HepG2 (cell line): ENCODE data around the gene KATNB1. TPM values are rescaled to one million over a fixed set of nuclear protein-coding genes. Genes with fewer than 3 reads are reported as not detected.

Source experiments
- BCL6 ChIP-seq: IDR thresholded peaks from 2 replicates; pipeline ENCODE4 v1.6.1; 2016; ENCODE audit warnings: missing genetic modification reagents, missing compliant biosample characterization
- EP300 ChIP-seq, 3 experiments: sonication (generic) in 1 of 3; formaldehyde crosslinking in 1 of 3; IDR thresholded peaks; 2 replicates each; pipeline versions ENCODE4 v1.5.1 to v1.6.1; 2011 to 2020; ENCODE audit warnings: low read depth in 2 of 3, low read length in 2 of 3, borderline replicate concordance in 1 of 3, improper control_type of control experiment in 1 of 3, mild to moderate bottlenecking in 1 of 3, missing genetic modification reagents in 1 of 3, moderate library complexity in 1 of 3
- FOXO1 ChIP-seq: sonication (generic); formaldehyde crosslinking; IDR thresholded peaks from 2 replicates; pipeline ENCODE4 v1.4.0; 2020; ENCODE audit warnings: missing genetic modification reagents
- HOXA3 ChIP-seq: sonication (generic); formaldehyde crosslinking; IDR thresholded peaks from 2 replicates; pipeline ENCODE4 v1.5.0; 2020; ENCODE audit warnings: missing genetic modification reagents
- MLLT10 ChIP-seq: sonication (generic); formaldehyde crosslinking; IDR thresholded peaks from 2 replicates; pipeline ENCODE4 v1.4.0; 2020; ENCODE audit warnings: missing genetic modification reagents
- MTA1 ChIP-seq: sonication (generic); formaldehyde crosslinking; IDR thresholded peaks from 2 replicates; pipeline ENCODE4 v1.4.0; 2020; ENCODE audit warnings: missing genetic modification reagents, mild to moderate bottlenecking, borderline replicate concordance
- NCOA2 ChIP-seq: sonication (generic); formaldehyde crosslinking; IDR thresholded peaks from 2 replicates; pipeline ENCODE4 v1.8.0; 2022; ENCODE audit warnings: inconsistent platforms
- PAWR ChIP-seq: sonication (generic); formaldehyde crosslinking; IDR thresholded peaks from 2 replicates; pipeline ENCODE4 v1.4.0; 2020; ENCODE audit warnings: missing genetic modification reagents, mild to moderate bottlenecking, borderline replicate concordance
- PITX1 ChIP-seq: sonication (generic); formaldehyde crosslinking; IDR thresholded peaks from 2 replicates; pipeline ENCODE4 v1.5.1; 2020; ENCODE audit warnings: mild to moderate bottlenecking, missing genetic modification reagents
- PREB ChIP-seq: sonication (generic); formaldehyde crosslinking; IDR thresholded peaks from 2 replicates; pipeline ENCODE4 v1.4.0; 2020; ENCODE audit warnings: missing genetic modification reagents
- SIN3B ChIP-seq: fragments of 150-350 bp; IDR thresholded peaks from 2 replicates; pipeline ENCODE4 v1.6.1; 2014; ENCODE audit warnings: low read length
- SMARCC2 ChIP-seq: fragments of 450-650 bp; IDR thresholded peaks from 2 replicates; pipeline ENCODE4 v1.6.1; 2017; ENCODE audit warnings: antibody characterized with exemption, mild to moderate bottlenecking
- SUZ12 ChIP-seq: fragments of 150-350 bp; IDR thresholded peaks from 2 replicates; pipeline ENCODE4 v1.6.1; 2014; ENCODE audit warnings: low read depth, low read length
- TEAD2 ChIP-seq: sonication (generic); formaldehyde crosslinking; IDR thresholded peaks from 2 replicates; pipeline ENCODE4 v1.9.0; 2021; ENCODE audit warnings: missing genetic modification reagents
- THRA ChIP-seq: sonication (generic); formaldehyde crosslinking; IDR thresholded peaks from 2 replicates; pipeline ENCODE4 v1.4.0; 2020; ENCODE audit warnings: missing genetic modification reagents, borderline replicate concordance
- ZNF260 ChIP-seq: sonication (generic); formaldehyde crosslinking; IDR thresholded peaks from 2 replicates; pipeline ENCODE4 v1.4.0; 2020; ENCODE audit warnings: missing genetic modification reagents, low read depth, mild to moderate bottlenecking, borderline replicate concordance
- ZNF33A ChIP-seq: sonication (generic); formaldehyde crosslinking; IDR thresholded peaks from 2 replicates; pipeline ENCODE4 v1.5.1; 2020; ENCODE audit warnings: missing genetic modification reagents, mild to moderate bottlenecking, moderate library complexity, borderline replicate concordance
- ZNF503 ChIP-seq: sonication (generic); formaldehyde crosslinking; IDR thresholded peaks from 2 replicates; pipeline ENCODE4 v1.4.0; 2020; ENCODE audit warnings: missing genetic modification reagents
- ZNF564 ChIP-seq: sonication (generic); formaldehyde crosslinking; IDR thresholded peaks from 2 replicates; pipeline ENCODE4 v1.8.1; 2023; ENCODE audit warnings: mild to moderate bottlenecking, missing genetic modification reagents
- ZNF629 ChIP-seq: sonication (generic); formaldehyde crosslinking; conservative IDR thresholded peaks from 2 replicates; pipeline ENCODE4 v1.5.0; 2020; ENCODE audit warnings: missing genetic modification reagents
- polyA plus RNA-seq, 8 experiments: library from polyadenylated mRNA; depleted of rRNA in 3 of 8; stranded (reverse) in 7 of 8; unstranded in 1 of 8; fragments of >200 nt; fragmentation: Illumina TruSeq in 4 of 8; extraction: Trizol in 4 of 8; gene quantifications; 2 replicates each; pipeline versions ENCODE4 v1.2.1 to v1.2.3, GENCODE V29; 2011 to 2016; ENCODE audit warnings: low read depth in 4 of 8, missing spikeins in 1 of 8, mixed read lengths in 1 of 8; ENCODE audit not compliant: insufficient read depth in 1 of 8
- total RNA-seq, 5 experiments: library from RNA; depleted of rRNA; stranded (reverse); fragments of >200 nt; fragmentation: Illumina TruSeq; extraction: Trizol; gene quantifications; 2 replicates each; pipeline ENCODE4 v1.2.3, GENCODE V29; 2016; ENCODE audit warnings: low read depth in 1 of 5
- TF ChIP-seq, protein P1 (sequence below): IDR thresholded peaks from 2 replicates; pipeline ENCODE4 v1.6.1; 2016; ENCODE audit warnings: mild to moderate bottlenecking
- TF ChIP-seq, protein P2 (sequence below), 2 experiments: sonication (generic) in 1 of 2; formaldehyde crosslinking in 1 of 2; IDR thresholded peaks; 2 replicates each; pipeline versions ENCODE4 v1.4.0 to v1.6.1; 2018 to 2020; ENCODE audit warnings: missing genetic modification reagents in 2 of 2, borderline replicate concordance in 1 of 2, low read depth in 1 of 2, mild to moderate bottlenecking in 1 of 2, missing biosample characterization in 1 of 2

Gene KATNB1
- total and polyA plus RNA-seq, 2 of the 13 experiments (the other 11 are each of a cell fraction or from before 2014, with no cell fraction given): 31.5 to 43.5 TPM

DNA sequence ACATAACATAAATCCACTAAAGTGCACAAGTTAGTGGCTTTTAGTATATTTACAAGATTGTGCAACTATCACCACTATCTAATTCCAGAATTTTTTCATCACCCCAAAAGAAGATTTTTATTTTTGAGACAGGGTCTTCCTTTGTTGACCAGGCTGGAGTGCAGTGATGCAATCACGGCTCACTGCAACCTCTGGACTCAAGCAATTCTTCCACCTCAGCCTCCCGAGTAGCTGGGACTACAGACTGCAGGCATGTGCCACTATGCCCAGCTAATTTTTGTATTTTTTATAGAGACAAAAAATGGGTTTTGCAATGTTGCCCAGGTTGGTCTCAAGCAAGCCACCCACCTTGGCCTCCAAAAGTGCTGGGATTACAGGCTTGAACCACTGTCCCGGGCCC lies 25.9 kb upstream of the KATNB1 start (continued):
- 0 out of 2 replicates have a peak, but pooled peaks have one; percentile 38 for TF ChIP-seq ZNF503 (CRISPR knock-in tag)
- peak; percentile 62; the same call in 1 of the 2 replicates for TF ChIP-seq THRA (CRISPR knock-in tag)
- TF ChIP-seq SUZ12: no peak
- TF ChIP-seq, protein P1, sequence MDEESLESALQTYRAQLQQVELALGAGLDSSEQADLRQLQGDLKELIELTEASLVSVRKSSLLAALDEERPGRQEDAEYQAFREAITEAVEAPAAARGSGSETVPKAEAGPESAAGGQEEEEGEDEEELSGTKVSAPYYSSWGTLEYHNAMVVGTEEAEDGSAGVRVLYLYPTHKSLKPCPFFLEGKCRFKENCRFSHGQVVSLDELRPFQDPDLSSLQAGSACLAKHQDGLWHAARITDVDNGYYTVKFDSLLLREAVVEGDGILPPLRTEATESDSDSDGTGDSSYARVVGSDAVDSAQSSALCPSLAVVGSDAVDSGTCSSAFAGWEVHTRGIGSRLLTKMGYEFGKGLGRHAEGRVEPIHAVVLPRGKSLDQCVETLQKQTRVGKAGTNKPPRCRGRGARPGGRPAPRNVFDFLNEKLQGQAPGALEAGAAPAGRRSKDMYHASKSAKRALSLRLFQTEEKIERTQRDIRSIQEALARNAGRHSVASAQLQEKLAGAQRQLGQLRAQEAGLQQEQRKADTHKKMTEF (CRISPR knock-in tag): peak; percentile 76
- TF ChIP-seq ZNF564: no peak
- TF ChIP-seq MLLT10 (CRISPR knock-in tag): no peak
- TF ChIP-seq BCL6 (CRISPR knock-in tag): peak; percentile 46
- TF ChIP-seq MTA1: 0 out of 2 replicates have a peak, but pooled peaks have one; percentile 31
- TF ChIP-seq, protein P2, sequence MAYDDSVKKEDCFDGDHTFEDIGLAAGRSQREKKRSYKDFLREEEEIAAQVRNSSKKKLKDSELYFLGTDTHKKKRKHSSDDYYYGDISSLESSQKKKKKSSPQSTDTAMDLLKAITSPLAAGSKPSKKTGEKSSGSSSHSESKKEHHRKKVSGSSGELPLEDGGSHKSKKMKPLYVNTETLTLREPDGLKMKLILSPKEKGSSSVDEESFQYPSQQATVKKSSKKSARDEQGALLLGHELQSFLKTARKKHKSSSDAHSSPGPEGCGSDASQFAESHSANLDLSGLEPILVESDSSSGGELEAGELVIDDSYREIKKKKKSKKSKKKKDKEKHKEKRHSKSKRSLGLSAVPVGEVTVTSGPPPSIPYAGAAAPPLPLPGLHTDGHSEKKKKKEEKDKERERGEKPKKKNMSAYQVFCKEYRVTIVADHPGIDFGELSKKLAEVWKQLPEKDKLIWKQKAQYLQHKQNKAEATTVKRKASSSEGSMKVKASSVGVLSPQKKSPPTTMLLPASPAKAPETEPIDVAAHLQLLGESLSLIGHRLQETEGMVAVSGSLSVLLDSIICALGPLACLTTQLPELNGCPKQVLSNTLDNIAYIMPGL (CRISPR knock-in tag; IDR thresholded peaks at IDR 0.05; ENCODE audit: borderline replicate concordance in 1 of 2, low read depth in 1 of 2): 0 out of 4 replicates have a peak, but pooled peaks of 1 of the 2 experiments have one; percentile 20
- TF ChIP-seq SIN3B: no peak
- TF ChIP-seq HOXA3: peak; percentile 70; the same call in 1 of the 2 replicates
- no peak for TF ChIP-seq PREB (CRISPR knock-in tag)
- TF ChIP-seq EP300 (IDR thresholded peaks at IDR 0.05; ENCODE audit: low read depth in 2 of 2, low read length in 2 of 2): peak in 1 of 2 experiments; percentile 68; a peak in 2 of 4 replicates
- TF ChIP-seq EP300 (CRISPR knock-in tag; IDR thresholded peaks at IDR 0.05; ENCODE audit: borderline replicate concordance): no peak
- TF ChIP-seq PAWR: no peak
- TF ChIP-seq NCOA2: peak; percentile 71
- peak; percentile 39 for TF ChIP-seq ZNF629
- peak; percentile 50; the same call in 1 of the 2 replicates for TF ChIP-seq PITX1 (CRISPR knock-in tag)
- TF ChIP-seq ZNF260: no peak
- TF ChIP-seq ZNF33A (CRISPR knock-in tag): no peak
- no peak for TF ChIP-seq TEAD2 (CRISPR knock-in tag)
- TF ChIP-seq SMARCC2: 0 out of 2 replicates have a peak, but pooled peaks have one; percentile 36
- TF ChIP-seq FOXO1: peak; percentile 87
